GM13976 (cell line): Measurements from ENCODE around the gene TXNDC16.

Source experiments
- DNase-seq: peaks from one replicate; pipeline ENCODE4 v3.0.0; 2012; ENCODE audit warnings: low spot score
- in situ Hi-C: fragments of 300-500 bp; cut with MboI; formaldehyde crosslinking; loops from one replicate; pipeline ENCODE4 v1.12.0; 2022; ENCODE audit warnings: low sequenced_read_pairs, mixed read lengths, inconsistent platforms; ENCODE audit not compliant: unreplicated experiment
- TF ChIP-seq, protein P1 (sequence below): IDR thresholded peaks from 2 replicates; pipeline ENCODE4 v1.5.1; 2012; ENCODE audit warnings: borderline replicate concordance, mild to moderate bottlenecking; ENCODE audit not compliant: insufficient read depth; ENCODE audit errors: extremely low read depth, missing control alignments, control extremely low read depth

The TXNDC16 gene

DNA sequence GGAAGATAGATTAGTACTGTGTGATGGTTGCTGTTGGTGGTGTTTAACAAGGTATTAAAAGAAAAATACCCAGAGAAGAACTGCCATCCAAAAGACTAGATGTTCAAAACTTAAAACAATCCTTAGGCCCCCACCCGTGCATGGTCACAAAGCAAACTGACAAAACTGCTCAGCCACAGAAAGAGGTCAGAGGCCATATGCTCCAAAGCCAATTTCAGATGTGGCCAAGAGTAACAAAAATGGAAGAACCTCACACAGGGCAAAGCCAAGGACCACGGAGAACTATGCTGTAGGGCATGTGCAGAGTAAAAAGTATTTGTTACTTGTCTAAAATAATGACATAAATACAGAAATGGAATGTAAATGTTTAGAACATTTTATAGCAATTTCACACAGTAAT is 5.3 kb downstream of the TXNDC16 start:
- in situ Hi-C loops, result no loop called here
- no peak for DNase-seq
- TF ChIP-seq, protein P1, sequence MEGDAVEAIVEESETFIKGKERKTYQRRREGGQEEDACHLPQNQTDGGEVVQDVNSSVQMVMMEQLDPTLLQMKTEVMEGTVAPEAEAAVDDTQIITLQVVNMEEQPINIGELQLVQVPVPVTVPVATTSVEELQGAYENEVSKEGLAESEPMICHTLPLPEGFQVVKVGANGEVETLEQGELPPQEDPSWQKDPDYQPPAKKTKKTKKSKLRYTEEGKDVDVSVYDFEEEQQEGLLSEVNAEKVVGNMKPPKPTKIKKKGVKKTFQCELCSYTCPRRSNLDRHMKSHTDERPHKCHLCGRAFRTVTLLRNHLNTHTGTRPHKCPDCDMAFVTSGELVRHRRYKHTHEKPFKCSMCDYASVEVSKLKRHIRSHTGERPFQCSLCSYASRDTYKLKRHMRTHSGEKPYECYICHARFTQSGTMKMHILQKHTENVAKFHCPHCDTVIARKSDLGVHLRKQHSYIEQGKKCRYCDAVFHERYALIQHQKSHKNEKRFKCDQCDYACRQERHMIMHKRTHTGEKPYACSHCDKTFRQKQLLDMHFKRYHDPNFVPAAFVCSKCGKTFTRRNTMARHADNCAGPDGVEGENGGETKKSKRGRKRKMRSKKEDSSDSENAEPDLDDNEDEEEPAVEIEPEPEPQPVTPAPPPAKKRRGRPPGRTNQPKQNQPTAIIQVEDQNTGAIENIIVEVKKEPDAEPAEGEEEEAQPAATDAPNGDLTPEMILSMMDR, result no peak

GRCh38 chr14:52546318-52546670 is 6.0 kb downstream of the TXNDC16 start:
- TF ChIP-seq, protein P1, result no peak
- no peak for DNase-seq
- in situ Hi-C loops, result no loop called here

GRCh38 chr14:52545584-52546317 is 6.6 kb downstream of the TXNDC16 start:
- TF ChIP-seq, protein P1, result no peak
- DNase-seq, result no peak
- in situ Hi-C loops, result no loop called here

- in situ Hi-C loops, result no loop called here
- TF ChIP-seq, protein P1, result no peak
- no peak for DNase-seq
Observed at GRCh38 chr14:52538623-52539022, 13.7 kb downstream of the TXNDC16 start.

DNA sequence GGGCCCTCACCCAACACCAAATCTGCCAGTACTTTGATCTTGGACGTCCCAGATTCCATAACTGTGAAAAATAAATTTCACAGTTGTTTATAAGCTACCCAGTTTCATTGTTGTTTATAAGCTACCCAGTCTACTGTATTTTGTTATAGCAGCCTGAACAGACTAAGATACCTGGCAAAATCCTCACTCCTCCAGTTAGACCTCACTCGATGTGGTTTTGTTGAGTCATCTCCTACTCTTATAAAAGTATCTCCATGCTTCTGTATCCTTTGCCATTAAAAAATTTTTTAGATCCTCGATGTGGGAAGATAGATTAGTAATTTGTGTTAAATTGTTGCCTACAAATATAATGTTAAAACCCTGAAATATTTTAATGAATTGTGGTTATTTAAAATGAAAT is 16.0 kb downstream of the TXNDC16 start:
- TF ChIP-seq, protein P1, result no peak
- DNase-seq, result no peak
- in situ Hi-C loops, result no loop called here

GRCh38 chr14:52531481-52531880 is 20.8 kb downstream of the TXNDC16 start:
- in situ Hi-C loops, result no loop called here
- TF ChIP-seq, protein P1, result no peak
- DNase-seq, result no peak

- in situ Hi-C loops, result no loop called here
- no peak for DNase-seq
- TF ChIP-seq, protein P1, result no peak
Observed at GRCh38 chr14:52527052-52527451, 25.3 kb downstream of the TXNDC16 start.
